Liver (tissue), 3 donors: Measurements from ENCODE around the gene CFAP53.

Experiments
- TAF1 ChIP-seq: conservative IDR thresholded peaks from 2 replicates; pipeline ENCODE4 v1.6.1; 2016; ENCODE audit warnings: antibody characterized with exemption, mild to moderate bottlenecking
- TF ChIP-seq, protein P1 (sequence below): IDR thresholded peaks from 2 replicates; pipeline ENCODE4 v1.6.1; 2016; ENCODE audit warnings: antibody characterized with exemption
- TF ChIP-seq, protein P2 (sequence below): IDR thresholded peaks from 2 replicates; pipeline ENCODE4 v1.6.1; 2016; ENCODE audit warnings: antibody characterized with exemption
- TF ChIP-seq, protein P3 (sequence below): fragments of 150-350 bp; IDR thresholded peaks from 2 replicates; pipeline ENCODE4 v1.5.1; 2017; ENCODE audit warnings: improper control_type of control experiment, low read depth, low read length; ENCODE audit not compliant: missing input control
- donor health status: healthy.
- donor health status: healthy.

DNA sequence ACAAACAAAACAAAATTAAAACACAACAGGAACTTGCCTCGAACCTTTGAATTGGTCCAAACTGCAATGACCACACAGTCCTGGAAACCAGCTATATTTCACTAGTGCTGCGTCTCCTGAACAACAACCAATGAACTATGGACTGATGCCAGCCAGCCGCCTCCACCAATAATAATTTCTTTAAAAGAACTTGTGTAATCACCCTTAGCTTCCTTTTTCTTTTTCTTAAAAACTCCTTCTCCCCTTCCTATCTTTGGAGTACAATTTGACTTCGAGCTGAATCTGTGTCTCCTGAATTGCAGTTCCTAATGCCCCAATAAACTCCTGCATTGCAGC, 22.8 kb upstream of the CFAP53 start:
- no peak for TF ChIP-seq TAF1
- TF ChIP-seq, protein P1, sequence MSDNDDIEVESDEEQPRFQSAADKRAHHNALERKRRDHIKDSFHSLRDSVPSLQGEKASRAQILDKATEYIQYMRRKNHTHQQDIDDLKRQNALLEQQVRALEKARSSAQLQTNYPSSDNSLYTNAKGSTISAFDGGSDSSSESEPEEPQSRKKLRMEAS = no peak
- TF ChIP-seq, protein P2, sequence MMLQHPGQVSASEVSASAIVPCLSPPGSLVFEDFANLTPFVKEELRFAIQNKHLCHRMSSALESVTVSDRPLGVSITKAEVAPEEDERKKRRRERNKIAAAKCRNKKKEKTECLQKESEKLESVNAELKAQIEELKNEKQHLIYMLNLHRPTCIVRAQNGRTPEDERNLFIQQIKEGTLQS = no peak
- TF ChIP-seq, protein P3, sequence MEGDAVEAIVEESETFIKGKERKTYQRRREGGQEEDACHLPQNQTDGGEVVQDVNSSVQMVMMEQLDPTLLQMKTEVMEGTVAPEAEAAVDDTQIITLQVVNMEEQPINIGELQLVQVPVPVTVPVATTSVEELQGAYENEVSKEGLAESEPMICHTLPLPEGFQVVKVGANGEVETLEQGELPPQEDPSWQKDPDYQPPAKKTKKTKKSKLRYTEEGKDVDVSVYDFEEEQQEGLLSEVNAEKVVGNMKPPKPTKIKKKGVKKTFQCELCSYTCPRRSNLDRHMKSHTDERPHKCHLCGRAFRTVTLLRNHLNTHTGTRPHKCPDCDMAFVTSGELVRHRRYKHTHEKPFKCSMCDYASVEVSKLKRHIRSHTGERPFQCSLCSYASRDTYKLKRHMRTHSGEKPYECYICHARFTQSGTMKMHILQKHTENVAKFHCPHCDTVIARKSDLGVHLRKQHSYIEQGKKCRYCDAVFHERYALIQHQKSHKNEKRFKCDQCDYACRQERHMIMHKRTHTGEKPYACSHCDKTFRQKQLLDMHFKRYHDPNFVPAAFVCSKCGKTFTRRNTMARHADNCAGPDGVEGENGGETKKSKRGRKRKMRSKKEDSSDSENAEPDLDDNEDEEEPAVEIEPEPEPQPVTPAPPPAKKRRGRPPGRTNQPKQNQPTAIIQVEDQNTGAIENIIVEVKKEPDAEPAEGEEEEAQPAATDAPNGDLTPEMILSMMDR = no peak
